GM23338 (cell line): ENCODE measurements around the gene MYL5.

Source experiments
- CTCF ChIP-seq, 2 experiments: fragments of 200-600 bp in 1 of 2; sonication (generic) in 1 of 2; conservative IDR thresholded peaks; 2 replicates each; pipeline versions ENCODE4 v1.5.1 to v1.6.1; 2016 to 2017; ENCODE audit warnings: antibody characterized with exemption in 2 of 2, low read depth in 2 of 2, mild to moderate bottlenecking in 2 of 2, moderate library complexity in 1 of 2
- POLR2AphosphoS5 ChIP-seq: IDR thresholded peaks from 2 replicates; pipeline ENCODE4 v1.6.1; 2016; ENCODE audit warnings: antibody characterized with exemption, low read depth

DNA sequence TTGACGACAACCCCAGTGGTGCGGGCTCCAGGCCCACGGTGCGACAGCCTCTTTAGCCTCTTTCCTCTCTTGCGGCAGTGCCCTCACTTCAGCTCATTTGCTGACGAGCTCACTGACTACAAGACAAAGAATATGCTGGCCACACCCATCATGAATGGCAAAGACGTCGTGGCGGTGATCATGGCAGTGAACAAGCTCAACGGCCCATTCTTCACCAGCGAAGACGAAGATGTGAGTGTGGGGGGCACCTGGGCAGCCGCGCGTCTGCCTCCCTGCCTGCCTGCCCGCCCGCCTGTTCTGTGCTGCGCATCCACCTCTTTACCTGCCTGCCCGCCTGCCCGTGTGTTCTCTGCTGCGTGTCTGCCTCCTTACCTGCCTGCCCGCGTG is 39.8 kb upstream of the MYL5 start:
- no peak for TF ChIP-seq POLR2AphosphoS5
- no peak for TF ChIP-seq CTCF (conservative IDR thresholded peaks at IDR 0.05; ENCODE audit: low read depth in 2 of 2)
